ENCODE measurements around the gene HDGFL2. TPM values are rescaled to one million over a fixed set of nuclear protein-coding genes. Genes with fewer than 3 reads are reported as not detected.

HDGFL2 gene
- total and polyA plus RNA-seq, 2 donors (not counting 1 experiment from before 2014, with no cell fraction given) = 19.5 to 51.2 TPM

DNA sequence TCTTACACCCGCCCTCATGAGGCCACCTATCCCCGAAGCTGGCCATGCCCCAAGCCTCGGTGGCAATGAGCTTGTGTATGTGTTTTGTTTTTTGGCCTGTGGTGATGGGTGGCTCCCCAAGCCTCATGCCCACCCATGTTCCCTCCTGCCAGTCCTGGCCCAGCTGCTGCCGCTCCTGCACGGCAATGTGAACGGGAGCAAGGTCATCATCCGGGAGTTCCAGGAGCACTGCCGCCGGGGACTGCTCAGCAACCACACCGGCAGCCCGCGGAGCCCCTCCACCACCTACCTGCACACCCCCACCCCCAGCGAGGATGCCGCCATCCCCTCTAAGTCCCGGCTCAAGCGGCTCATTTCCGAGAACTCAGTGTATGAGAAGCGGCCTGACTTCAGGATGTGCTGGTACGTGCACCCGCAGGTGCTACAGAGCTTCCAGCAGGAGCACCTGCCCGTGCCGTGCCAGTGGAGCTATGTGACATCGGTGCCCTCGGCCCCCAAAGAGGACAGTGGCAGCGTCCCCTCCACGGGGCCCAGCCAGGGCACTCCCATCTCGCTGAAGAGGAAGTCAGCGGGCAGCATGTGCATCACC lies 39.1 kb upstream of the HDGFL2 start:
- Histone ChIP-seq H3K4me3 (replicated peaks in 1 of 4; ENCODE audit: control extremely low read depth in 1 of 4, insufficient read depth in 1 of 4, low read depth in 3 of 4, low read length in 4 of 4) (no peak overlapping the region), H3K4me2 (ENCODE audit: extremely low read depth, insufficient read depth, low read length) (no peak overlapping the region), H4K20me1 (ENCODE audit: control insufficient read depth, extremely low read depth, insufficient read depth, low read length) (no peaks in the 10 kb centered on the region), H3K9ac (ENCODE audit: insufficient read depth, low read length) (no peak overlapping the region), H3K36me3 (ENCODE audit: control insufficient read depth, insufficient read depth, low read length) (peaks cover 18% of the 10 kb centered on the region), H3K4me1 (ENCODE audit: control insufficient read depth, extremely low read depth, insufficient read depth, low read length) (peaks cover 2% of the 10 kb centered on the region), H3K9me3 (ENCODE audit: control insufficient read depth, insufficient read depth, low read depth, low read length) (no peaks in the 10 kb centered on the region), H2AFZ (ENCODE audit: low read length) (no peak overlapping the region), H3K27ac (ENCODE audit: insufficient read depth, low read length) (no peak overlapping the region), H3K79me2 (ENCODE audit: control insufficient read depth, insufficient read depth, low read length) (no peaks in the 10 kb centered on the region), H3K27me3 (ENCODE audit: control insufficient read depth, insufficient read depth, low read length) (no peaks in the 10 kb centered on the region)
- TF ChIP-seq EZH2 (IDR thresholded peaks at IDR 0.05; ENCODE audit: low read length, missing control alignments) = no peak
- TF ChIP-seq, protein P1, sequence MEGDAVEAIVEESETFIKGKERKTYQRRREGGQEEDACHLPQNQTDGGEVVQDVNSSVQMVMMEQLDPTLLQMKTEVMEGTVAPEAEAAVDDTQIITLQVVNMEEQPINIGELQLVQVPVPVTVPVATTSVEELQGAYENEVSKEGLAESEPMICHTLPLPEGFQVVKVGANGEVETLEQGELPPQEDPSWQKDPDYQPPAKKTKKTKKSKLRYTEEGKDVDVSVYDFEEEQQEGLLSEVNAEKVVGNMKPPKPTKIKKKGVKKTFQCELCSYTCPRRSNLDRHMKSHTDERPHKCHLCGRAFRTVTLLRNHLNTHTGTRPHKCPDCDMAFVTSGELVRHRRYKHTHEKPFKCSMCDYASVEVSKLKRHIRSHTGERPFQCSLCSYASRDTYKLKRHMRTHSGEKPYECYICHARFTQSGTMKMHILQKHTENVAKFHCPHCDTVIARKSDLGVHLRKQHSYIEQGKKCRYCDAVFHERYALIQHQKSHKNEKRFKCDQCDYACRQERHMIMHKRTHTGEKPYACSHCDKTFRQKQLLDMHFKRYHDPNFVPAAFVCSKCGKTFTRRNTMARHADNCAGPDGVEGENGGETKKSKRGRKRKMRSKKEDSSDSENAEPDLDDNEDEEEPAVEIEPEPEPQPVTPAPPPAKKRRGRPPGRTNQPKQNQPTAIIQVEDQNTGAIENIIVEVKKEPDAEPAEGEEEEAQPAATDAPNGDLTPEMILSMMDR (conservative IDR thresholded peaks at IDR 0.05 in 1 of 2, IDR thresholded peaks at IDR 0.05 in 1 of 2; ENCODE audit: low read depth in 1 of 2, low read length in 2 of 2) = no peak
- no peak for DNase-seq (ENCODE audit: low read depth in 2 of 2)

DNA sequence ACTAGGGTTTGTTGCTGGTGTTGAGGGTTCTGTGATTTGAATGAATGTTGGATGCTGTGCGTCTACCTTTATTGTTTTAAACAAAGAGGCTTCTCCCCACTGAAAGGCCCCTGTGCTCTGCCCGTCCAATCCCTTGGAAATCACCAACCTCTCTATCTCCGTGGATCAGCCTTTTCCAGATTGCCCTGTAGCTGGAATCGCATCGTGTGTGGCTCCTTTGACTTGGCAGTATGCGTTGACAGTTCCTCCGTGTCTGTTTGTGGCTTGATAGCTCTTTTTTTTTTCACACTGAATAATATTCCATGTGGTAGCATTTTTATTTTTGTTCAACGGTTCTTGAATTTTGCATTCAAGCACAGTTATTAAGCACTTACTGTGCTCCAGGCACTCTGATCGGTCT lies 37.7 kb upstream of the HDGFL2 start:
- TF ChIP-seq, protein P1 (conservative IDR thresholded peaks at IDR 0.05 in 1 of 2, IDR thresholded peaks at IDR 0.05 in 1 of 2; ENCODE audit: low read depth in 1 of 2, low read length in 2 of 2) = no peak
- no peak for TF ChIP-seq EZH2 (IDR thresholded peaks at IDR 0.05; ENCODE audit: low read length, missing control alignments)
- no peaks in the 10 kb centered on the region for H3K9me3 ChIP-seq (ENCODE audit: control insufficient read depth, insufficient read depth, low read depth, low read length)
- H3K9ac ChIP-seq (ENCODE audit: insufficient read depth, low read length) = no peak overlapping the region
- peaks cover 2% of the 10 kb centered on the region for H3K4me1 ChIP-seq (ENCODE audit: control insufficient read depth, extremely low read depth, insufficient read depth, low read length)
- no peak for DNase-seq (ENCODE audit: low read depth in 2 of 2)
- no peak overlapping the region for H3K4me2 ChIP-seq (ENCODE audit: extremely low read depth, insufficient read depth, low read length)
- H3K27ac ChIP-seq (ENCODE audit: insufficient read depth, low read length) = no peak overlapping the region
- no peak overlapping the region for H3K4me3 ChIP-seq (replicated peaks in 1 of 4; ENCODE audit: control extremely low read depth in 1 of 4, insufficient read depth in 1 of 4, low read depth in 3 of 4, low read length in 4 of 4)
- no peaks in the 10 kb centered on the region for H3K27me3 ChIP-seq (ENCODE audit: control insufficient read depth, insufficient read depth, low read length)
- peaks cover 18% of the 10 kb centered on the region for H3K36me3 ChIP-seq (ENCODE audit: control insufficient read depth, insufficient read depth, low read length)
- no peaks in the 10 kb centered on the region for H3K79me2 ChIP-seq (ENCODE audit: control insufficient read depth, insufficient read depth, low read length)
- H4K20me1 ChIP-seq (ENCODE audit: control insufficient read depth, extremely low read depth, insufficient read depth, low read length) = no peaks in the 10 kb centered on the region
- H2AFZ ChIP-seq (ENCODE audit: low read length) = no peak overlapping the region

DNA sequence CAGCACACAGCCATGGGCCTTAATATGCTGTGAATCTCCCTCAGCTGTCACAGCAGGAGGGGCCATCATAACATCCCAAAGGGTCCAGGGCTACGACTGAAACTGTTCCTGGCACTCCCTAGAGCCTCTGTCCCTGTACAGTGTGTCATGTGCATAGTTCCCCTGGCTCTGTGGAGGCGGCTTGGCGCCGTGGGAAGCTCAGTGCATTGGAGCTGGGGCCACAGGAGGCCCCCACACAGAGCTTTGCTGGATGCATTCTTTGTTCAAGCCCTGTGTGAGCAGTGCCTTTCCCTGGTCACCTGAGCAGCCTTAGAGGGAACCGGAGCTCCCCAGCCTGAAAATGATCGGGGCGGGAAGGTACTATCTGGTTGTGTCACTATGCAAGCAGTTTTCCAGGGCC lies 35.9 kb upstream of the HDGFL2 start:
- H3K4me1 ChIP-seq (ENCODE audit: control insufficient read depth, extremely low read depth, insufficient read depth, low read length) = no peaks in the 10 kb centered on the region
- no peaks in the 10 kb centered on the region for H3K79me2 ChIP-seq (ENCODE audit: control insufficient read depth, insufficient read depth, low read length)
- no peak overlapping the region for H3K4me2 ChIP-seq (ENCODE audit: extremely low read depth, insufficient read depth, low read length)
- no peak overlapping the region for H2AFZ ChIP-seq (ENCODE audit: low read length)
- no peak overlapping the region for H3K4me3 ChIP-seq (replicated peaks in 1 of 4; ENCODE audit: control extremely low read depth in 1 of 4, insufficient read depth in 1 of 4, low read depth in 3 of 4, low read length in 4 of 4)
- no peaks in the 10 kb centered on the region for H3K9me3 ChIP-seq (ENCODE audit: control insufficient read depth, insufficient read depth, low read depth, low read length)
- TF ChIP-seq, protein P1 (conservative IDR thresholded peaks at IDR 0.05 in 1 of 2, IDR thresholded peaks at IDR 0.05 in 1 of 2; ENCODE audit: low read depth in 1 of 2, low read length in 2 of 2) = no peak
- no peak for TF ChIP-seq EZH2 (IDR thresholded peaks at IDR 0.05; ENCODE audit: low read length, missing control alignments)
- H4K20me1 ChIP-seq (ENCODE audit: control insufficient read depth, extremely low read depth, insufficient read depth, low read length) = no peaks in the 10 kb centered on the region
- no peak for DNase-seq (ENCODE audit: low read depth in 2 of 2)
- H3K9ac ChIP-seq (ENCODE audit: insufficient read depth, low read length) = no peak overlapping the region
- H3K27ac ChIP-seq (ENCODE audit: insufficient read depth, low read length) = no peak overlapping the region
- H3K27me3 ChIP-seq (ENCODE audit: control insufficient read depth, insufficient read depth, low read length) = no peaks in the 10 kb centered on the region
- peaks cover 9% of the 10 kb centered on the region for H3K36me3 ChIP-seq (ENCODE audit: control insufficient read depth, insufficient read depth, low read length)
